GM18861 (cell line): ENCODE data around the gene STARD7.
A peak's percentile ranks its signal among the peaks of the same experiment; 100 is the strongest.
"Not testable (repeated sequence)": the region's sequence is repeated elsewhere in the genome, so short reads cannot be mapped to it uniquely, and the experiment has no call there.

Source experiments
- ATAC-seq: cut with Tn5 transposase; IDR thresholded peaks from one replicate; pipeline ENCODE4 v1.9.1; 2021; ENCODE audit not compliant: unreplicated experiment

STARD7 gene

GRCh38 chr2:96164459-96165184 is 44.0 kb downstream of the STARD7 start:
- ATAC-seq = peak; percentile 70

- peak; percentile 34 for ATAC-seq
Observed at GRCh38 chr2:96163768-96164429, 44.7 kb downstream of the STARD7 start.

- ATAC-seq = no peak
Observed at GRCh38 chr2:96163415-96163767, 45.2 kb downstream of the STARD7 start.

GRCh38 chr2:96161898-96162297 is 46.7 kb downstream of the STARD7 start:
- ATAC-seq = no peak

GRCh38 chr2:96160366-96160765 is 48.3 kb downstream of the STARD7 start:
- ATAC-seq = not testable (repeated sequence)

- no peak for ATAC-seq
Observed at GRCh38 chr2:96159084-96159830, 49.4 kb downstream of the STARD7 start.

GRCh38 chr2:96158554-96158940 is 50.1 kb downstream of the STARD7 start:
- ATAC-seq = no peak

DNA sequence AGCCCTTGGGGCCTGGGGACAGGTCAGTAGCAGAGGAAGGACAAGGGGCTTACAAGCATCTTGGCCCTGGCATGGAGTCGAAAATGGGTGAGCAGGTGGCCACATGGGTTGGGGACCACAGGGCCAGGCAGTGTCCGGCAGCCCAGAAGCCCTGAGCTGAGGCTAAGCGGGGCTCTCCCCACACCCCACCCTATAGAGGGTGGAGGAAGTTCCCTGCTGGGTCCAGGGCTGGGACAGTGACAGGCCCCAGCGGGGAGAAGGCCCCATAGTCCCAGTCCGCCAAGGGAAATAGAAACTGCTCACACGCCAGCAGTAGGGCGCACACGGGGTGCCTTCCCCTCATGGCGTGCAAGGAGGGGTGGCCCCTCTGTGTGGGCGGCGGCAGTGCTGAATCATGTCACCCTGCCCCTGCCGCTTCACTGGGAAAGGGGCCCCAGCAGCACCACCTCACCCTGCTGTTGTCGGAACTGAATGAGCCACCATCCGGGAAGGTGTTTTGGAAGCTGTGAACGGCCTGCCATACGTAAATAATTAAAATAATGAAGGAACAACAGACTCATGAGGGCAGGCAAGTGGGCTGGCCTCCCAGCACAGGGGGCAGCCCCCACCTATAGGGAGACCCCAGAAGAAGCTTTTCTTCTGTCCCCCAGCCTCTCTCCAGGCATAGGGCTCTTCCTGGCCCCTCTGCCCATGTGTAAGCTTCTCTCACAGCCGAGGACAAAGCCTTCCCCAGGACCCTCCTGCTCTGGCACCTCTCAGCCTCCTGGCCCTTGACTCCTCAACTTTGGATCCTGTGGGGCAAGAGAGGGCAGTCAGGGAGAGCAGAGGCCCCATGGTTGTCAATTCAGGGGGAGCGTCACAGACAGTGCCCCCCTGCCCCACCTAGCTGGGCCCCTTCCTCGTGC is 50.7 kb downstream of the STARD7 start:
- ATAC-seq = peak; percentile 50

DNA sequence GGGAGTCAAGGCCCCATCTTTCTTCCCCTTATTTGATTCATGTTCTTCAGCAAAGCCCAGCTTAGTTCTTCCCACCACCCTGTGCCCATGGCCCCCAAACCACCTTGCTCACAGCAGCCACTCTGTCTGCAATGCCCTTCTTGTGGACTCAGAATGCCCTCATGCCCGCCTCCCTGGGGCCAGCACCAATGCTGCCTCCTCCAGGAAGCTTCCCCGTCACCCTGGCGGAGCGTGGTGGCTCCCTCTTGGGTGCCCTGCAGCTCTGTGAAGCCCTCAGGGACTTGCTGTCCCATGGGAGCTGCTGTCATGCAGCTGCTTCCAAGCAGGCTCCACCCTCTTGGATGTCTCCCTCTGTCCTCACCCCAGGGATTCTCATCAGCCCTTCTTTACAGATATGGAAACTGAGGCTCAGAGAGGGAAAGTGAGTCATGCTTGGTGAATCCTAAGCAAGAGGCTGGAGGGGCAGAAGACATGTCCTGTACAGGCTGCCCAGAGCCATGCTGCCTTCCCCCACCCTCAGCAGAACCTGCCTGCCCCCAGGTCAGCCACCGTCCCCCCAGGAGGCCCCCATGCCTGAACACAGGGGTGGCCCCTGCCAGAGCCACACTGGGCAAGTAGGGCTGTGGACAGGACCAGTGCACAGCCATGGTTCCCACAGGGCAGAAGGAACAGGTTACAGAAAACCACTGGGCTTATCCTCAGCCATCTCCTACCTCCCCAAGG is 51.5 kb downstream of the STARD7 start:
- peak; percentile 43 for ATAC-seq

DNA sequence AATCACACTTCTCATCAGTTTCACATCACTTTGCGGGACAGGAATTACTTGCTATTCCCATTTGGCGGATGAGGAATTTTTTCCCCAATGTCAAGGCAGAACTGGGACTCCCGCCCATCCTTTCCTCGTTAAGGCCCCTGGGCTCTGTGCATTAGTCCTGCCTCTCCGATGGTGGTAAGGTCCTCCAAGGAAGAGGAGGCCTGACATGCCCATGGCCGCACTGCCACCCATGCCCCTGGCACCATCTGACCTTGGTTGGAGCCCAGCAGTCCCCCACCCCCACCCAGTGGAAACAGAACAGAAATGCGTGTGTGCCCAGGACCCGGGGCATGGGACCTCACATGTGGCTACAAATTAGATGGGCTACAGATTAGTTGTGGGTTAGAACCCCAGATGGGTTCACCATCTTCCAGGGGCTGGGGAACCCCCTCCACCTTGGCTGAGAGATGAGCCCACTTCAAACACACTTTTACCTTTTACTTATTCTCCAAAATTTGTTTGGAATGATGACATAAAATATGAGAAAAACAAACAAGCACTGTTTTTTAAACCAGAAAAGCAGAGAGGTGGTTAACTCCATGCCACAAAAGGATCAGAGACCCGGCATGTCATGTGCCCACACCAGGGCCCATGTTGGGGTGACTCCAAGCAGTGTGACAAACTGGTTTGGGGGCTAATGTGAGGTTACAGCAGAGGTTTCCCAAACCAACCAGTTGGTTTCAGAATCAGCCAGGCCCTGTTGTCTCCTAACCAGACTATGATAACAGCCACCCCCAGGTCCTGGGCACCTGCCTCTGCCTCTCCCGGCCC is 52.4 kb downstream of the STARD7 start:
- no peak for ATAC-seq

GRCh38 chr2:96154506-96155380 is 53.9 kb downstream of the STARD7 start:
- no peak for ATAC-seq

- ATAC-seq = no peak
Observed at GRCh38 chr2:96153991-96154431, 54.6 kb downstream of the STARD7 start.

GRCh38 chr2:96153291-96153713 is 55.3 kb downstream of the STARD7 start:
- no peak for ATAC-seq

DNA sequence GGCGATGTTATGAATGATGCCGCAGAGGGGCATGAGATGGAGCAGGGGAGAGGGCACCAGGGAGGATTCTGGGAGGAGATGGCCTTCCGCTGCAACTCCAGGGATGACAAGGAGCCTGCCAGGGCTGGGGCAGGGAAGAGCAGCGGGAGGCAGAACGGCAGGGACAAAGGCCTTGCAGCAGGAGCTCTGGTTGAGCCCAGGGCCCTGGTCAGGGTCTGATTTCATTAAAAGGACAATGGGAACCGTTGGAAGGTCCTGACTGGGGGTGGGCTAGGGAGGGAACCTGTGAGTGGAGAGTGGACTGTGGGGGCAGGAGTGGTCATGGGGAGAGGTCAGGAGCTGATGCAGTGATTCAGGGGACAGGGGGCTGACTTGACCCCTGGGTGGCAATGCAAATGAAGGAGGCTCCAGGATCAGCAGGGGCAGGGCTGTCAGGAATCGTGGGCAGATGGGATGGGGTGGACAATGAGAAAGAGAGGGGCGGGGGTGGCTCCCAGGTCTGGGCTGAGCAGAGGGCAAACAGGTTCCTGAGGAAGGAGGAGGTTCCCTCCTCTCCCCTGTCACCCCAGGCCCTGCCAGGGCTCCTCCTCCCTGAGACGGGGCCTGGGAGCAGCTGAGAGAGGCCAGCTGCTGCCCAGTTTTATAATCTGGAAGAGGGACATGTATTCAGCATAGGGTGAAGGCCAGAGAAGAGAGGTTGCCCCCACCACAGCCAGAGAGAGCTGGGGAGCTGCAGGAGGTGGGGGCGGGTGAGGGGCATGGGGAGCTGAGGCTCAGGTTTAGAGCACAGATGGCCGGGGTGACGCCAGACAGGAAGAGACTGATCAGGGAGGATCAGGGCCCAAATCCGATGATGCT is 56.1 kb downstream of the STARD7 start:
- no peak for ATAC-seq

DNA sequence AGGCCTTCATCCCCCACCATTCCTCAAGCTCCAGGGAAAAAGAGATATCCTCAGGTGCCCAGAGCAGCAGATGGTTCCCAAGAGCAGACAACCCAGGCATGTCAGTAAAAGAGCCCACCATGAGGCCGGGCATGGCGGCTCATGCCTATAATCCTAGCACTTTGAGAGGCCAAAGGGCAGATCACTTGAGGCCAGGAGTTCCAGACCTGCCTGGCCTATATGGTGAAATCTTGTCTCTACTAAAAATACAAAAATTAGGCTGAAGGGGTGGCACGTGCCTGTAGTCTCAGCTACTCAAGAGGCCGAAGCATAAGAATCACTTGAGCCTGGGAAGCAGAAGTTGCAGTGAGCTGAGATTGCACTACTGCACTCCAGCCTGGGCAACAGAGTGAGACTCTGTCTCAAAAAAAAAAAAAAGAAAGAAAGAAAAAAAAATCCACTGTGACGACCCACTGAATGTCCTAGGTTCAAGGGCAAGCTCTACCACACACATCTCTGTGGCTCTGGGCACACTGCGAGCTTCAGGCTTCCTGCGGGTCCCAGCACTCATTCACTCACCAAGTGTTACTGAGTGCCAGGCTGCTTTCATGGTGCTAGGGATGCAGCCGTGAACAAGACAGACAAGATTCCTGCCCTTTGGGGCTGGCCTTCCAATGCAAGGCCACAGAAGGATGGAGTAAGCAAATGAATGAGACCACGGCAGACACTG is 56.9 kb downstream of the STARD7 start:
- no peak for ATAC-seq

DNA sequence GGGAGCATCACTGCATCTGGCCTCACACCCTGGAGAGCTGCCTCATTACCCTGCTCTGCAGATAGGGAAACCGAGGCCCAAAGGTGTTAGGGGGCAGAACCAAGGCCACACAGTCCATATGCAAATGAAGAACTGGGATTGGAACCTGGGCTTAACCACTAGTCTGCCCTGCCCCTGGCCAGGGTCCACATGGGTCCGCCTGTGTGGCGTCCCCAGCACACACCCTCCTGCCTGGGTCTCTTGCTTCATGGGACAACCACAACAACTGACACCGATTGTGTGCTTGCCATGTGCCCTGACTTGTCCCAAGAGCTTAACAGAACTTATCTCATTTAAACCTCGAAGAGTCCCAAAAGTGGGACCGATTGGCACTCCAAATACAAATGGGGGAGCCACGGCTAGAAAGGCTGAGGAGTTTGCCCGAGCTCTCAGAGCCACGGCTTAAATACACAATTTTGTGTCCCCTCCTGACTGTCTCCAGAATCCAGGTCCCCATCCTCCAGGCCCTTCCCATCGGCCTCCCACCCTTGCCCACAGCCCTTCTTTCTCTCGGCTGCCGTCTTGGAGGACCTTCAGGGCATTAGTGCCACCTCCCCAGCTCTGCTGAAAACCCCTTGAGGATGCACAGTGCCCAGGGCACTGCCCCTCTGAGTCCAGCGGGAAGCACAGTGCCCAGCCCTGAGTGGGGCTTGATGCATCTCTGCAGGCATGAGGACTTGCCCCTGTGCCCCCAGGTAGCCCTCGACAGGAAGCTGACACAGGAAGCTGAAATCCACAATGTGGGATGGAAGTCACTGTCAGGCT is 57.6 kb downstream of the STARD7 start:
- ATAC-seq = no peak
